Measurements from ENCODE around the gene IDE. TPM values are rescaled to one million over a fixed set of nuclear protein-coding genes. Genes with fewer than 3 reads are reported as not detected.
A peak's percentile ranks its signal among the peaks of the same experiment; 100 is the strongest.

The IDE gene
- total and polyA plus RNA-seq, 2 of the 13 experiments (the other 11 are each of a cell fraction or from before 2014, with no cell fraction given), result 16.1 to 52.1 TPM

GRCh38 chr10:92591550-92592022 is 17.7 kb upstream of the IDE start (continued):
- no peak for TF ChIP-seq RFX3 (CRISPR knock-in tag; IDR thresholded peaks at IDR 0.05)
- TF ChIP-seq TBX3 (IDR thresholded peaks at IDR 0.05; ENCODE audit: borderline replicate concordance), result no peak
- TF ChIP-seq RBM22 (optimal IDR thresholded peaks at IDR 0.05; ENCODE audit: low read length), result no peak
- peak; percentile 71; the same call in 1 of the 2 replicates for TF ChIP-seq TFDP1 (CRISPR knock-in tag; IDR thresholded peaks at IDR 0.05; ENCODE audit: borderline replicate concordance)
- TF ChIP-seq MXD3 (CRISPR knock-in tag; IDR thresholded peaks at IDR 0.05), result peak; percentile 41; the same call in 1 of the 2 replicates
- no peak; the same call in 1 of the 2 replicates for TF ChIP-seq ZBTB38 (CRISPR knock-in tag; IDR thresholded peaks at IDR 0.05)
- no peak for TF ChIP-seq ZNF709 (CRISPR knock-in tag; IDR thresholded peaks at IDR 0.05)
- TF ChIP-seq PCBP1 (IDR thresholded peaks at IDR 0.05; ENCODE audit: borderline replicate concordance, low read depth, low read length), result no peak
- 0 out of 2 replicates have a peak, but pooled peaks have one; percentile 18 for TF ChIP-seq STAG1 (CRISPR knock-in tag; IDR thresholded peaks at IDR 0.05)
- TF ChIP-seq NAIF1 (CRISPR knock-in tag; IDR thresholded peaks at IDR 0.05; ENCODE audit: borderline replicate concordance), result peak; percentile 97
- no peak for TF ChIP-seq ATF6 (CRISPR knock-in tag; conservative IDR thresholded peaks at IDR 0.05)
- no peak for TF ChIP-seq ZNF256 (CRISPR knock-in tag; conservative IDR thresholded peaks at IDR 0.05)
- TF ChIP-seq CEBPZ (IDR thresholded peaks at IDR 0.05; ENCODE audit: low read length), result no peak
- TF ChIP-seq TCF12 (IDR thresholded peaks at IDR 0.05), result no peak
- TF ChIP-seq TCF12 (CRISPR knock-in tag; IDR thresholded peaks at IDR 0.05), result no peak
- peak; percentile 59; the same call in 1 of the 2 replicates for TF ChIP-seq CBX5 (CRISPR knock-in tag; IDR thresholded peaks at IDR 0.05; ENCODE audit: borderline replicate concordance)
- 0 out of 2 replicates have a peak, but pooled peaks have one; percentile 24 for TF ChIP-seq ZSCAN31 (CRISPR knock-in tag; IDR thresholded peaks at IDR 0.05; ENCODE audit: low read depth)
- TF ChIP-seq ZSCAN12 (CRISPR knock-in tag; IDR thresholded peaks at IDR 0.05), result 0 out of 2 replicates have a peak, but pooled peaks have one; percentile 82
- TF ChIP-seq SOX6 (IDR thresholded peaks at IDR 0.05), result no peak
- TF ChIP-seq SOX6 (CRISPR knock-in tag; IDR thresholded peaks at IDR 0.05), result no peak

Data from HepG2 (cell line).